Fibroblast of the aortic adventitia (primary cell): Measurements from ENCODE around the gene TRPM3. TPM values are rescaled to one million over a fixed set of nuclear protein-coding genes. Genes with fewer than 3 reads are reported as not detected.
A peak's percentile ranks its signal among the peaks of the same experiment; 100 is the strongest.

Source experiments
- DNase-seq: peaks from one replicate; pipeline ENCODE4 v3.0.0-alpha.2; 2010; ENCODE audit warnings: low read depth
- H3K4me3 ChIP-seq: 2 replicates; pipeline ENCODE4 v1.5.1; 2011; ENCODE audit warnings: low read depth, mild to moderate bottlenecking, control low read depth, low read length, moderate library complexity
- total RNA-seq: library from RNA; depleted of rRNA; stranded (reverse); fragments of >200 nt; gene quantifications from 2 replicates; pipeline ENCODE4 v1.2.3, GENCODE V29; 2012; ENCODE audit warnings: low replicate concordance
- TF ChIP-seq, protein P1 (sequence below): IDR thresholded peaks from 2 replicates; pipeline ENCODE4 v1.5.1; 2011; ENCODE audit warnings: mild to moderate bottlenecking, low read length, control low read depth, inconsistent platforms; ENCODE audit not compliant: insufficient read depth

TRPM3 gene
- total RNA-seq, 1 donor, result 8.8 TPM

DNA sequence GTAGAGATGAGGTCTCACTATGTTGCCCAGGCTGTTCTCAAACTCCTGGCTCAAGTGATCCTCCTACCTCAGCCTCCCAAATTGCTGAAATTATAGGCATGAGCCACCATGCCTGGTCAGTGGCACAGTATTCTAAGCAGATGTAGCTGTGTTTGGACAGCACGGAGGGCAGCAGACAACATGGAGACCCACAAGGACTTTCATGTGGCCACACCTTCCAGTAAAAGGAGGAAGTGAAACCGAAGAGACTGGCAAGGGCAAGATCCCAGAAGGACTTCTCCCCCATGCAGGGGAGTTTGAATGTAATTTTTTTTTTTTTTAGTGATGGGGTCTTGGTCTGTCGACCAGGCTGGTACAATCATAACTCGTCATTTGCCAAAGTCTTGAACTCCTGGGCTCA lies 172.2 kb downstream of the TRPM3 start:
- no peak for DNase-seq
- TF ChIP-seq, protein P1, sequence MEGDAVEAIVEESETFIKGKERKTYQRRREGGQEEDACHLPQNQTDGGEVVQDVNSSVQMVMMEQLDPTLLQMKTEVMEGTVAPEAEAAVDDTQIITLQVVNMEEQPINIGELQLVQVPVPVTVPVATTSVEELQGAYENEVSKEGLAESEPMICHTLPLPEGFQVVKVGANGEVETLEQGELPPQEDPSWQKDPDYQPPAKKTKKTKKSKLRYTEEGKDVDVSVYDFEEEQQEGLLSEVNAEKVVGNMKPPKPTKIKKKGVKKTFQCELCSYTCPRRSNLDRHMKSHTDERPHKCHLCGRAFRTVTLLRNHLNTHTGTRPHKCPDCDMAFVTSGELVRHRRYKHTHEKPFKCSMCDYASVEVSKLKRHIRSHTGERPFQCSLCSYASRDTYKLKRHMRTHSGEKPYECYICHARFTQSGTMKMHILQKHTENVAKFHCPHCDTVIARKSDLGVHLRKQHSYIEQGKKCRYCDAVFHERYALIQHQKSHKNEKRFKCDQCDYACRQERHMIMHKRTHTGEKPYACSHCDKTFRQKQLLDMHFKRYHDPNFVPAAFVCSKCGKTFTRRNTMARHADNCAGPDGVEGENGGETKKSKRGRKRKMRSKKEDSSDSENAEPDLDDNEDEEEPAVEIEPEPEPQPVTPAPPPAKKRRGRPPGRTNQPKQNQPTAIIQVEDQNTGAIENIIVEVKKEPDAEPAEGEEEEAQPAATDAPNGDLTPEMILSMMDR, result no peak
- no peak overlapping the region for H3K4me3 ChIP-seq

DNA sequence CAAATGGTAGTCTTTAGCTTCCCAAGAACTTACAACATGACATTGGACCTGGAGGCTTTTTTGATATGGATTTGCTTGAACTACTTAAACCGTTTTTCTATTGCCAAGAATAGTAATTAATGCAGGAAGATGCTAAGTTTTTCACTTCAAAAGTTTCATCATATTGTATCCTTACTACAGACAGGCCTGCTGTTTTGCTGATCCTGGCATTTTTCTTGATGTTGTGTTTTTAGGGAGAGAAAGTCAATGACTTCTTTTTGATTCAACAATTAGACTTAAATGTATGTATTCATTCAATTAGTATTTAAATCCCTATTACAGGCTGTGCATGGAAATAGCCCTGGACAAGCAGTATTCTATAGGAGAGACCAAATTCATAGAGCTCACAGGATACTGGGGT lies 172.7 kb downstream of the TRPM3 start:
- no peak for DNase-seq

DNA sequence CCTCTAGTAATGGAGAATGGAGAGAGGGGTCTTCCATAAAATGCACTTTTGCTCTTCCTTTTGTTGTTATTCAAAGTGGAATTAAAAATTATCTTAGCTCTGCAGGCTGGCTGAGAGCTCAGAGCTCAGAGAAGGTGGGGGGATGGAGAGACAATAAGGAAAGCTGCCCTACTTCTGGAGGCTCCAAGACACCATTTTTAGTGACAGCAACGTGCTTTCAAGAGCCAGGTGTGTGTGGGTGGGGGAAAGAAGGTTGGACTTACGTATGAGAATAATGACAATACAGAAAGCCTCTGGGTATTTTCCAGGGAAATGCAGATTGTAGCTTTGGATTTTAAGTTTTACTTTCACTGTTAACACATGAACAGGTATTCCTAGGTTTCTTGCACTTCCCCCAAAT lies 173.9 kb downstream of the TRPM3 start:
- DNase-seq, result no peak
- H3K4me3 ChIP-seq, result no peak overlapping the region
- TF ChIP-seq, protein P1, result no peak

More for the DNA sequence above, 172.7 kb downstream of the TRPM3 start:
- no peak overlapping the region for H3K4me3 ChIP-seq
- TF ChIP-seq, protein P1, result no peak

DNA sequence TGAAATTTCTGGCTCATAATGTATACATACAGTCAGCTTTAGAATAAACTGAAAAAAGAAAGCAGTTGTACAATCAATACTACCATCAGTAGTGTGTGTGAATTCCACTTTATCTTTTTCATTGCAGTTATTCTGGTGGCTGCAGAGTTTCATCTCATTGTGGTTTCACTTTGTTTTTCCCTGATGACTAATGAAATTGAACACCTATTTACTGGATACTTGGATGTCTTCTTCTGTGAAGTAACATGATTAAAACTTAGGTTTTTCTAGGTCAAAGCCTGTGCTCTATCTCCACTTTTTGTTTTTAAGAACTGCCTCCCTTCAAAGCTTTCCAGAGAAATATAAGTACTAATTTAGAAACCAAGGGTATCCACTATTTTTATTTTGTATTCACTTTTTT lies 174.3 kb downstream of the TRPM3 start:
- H3K4me3 ChIP-seq, result no peak overlapping the region
- DNase-seq, result peak; percentile 24
- TF ChIP-seq, protein P1, result no peak

DNA sequence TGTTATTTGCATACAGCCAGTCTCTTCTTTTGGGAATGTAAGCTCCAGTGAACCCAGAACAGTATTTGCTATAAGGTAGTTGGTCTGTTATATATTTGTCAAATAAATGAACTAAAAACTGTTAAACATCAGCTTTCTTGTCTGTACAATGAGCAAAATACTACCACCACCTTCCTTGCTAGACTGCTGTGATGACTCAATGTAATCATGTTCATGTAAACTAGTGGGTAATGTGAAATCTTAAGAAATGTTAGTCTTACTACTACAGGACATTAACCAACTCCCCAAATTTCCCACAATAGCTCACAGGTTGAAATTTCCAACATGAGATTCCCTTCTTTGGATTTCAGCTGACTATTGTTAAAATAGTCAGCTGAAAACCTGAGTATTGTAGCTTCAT lies 176.1 kb downstream of the TRPM3 start:
- DNase-seq, result no peak
- H3K4me3 ChIP-seq, result no peak overlapping the region
- TF ChIP-seq, protein P1, result no peak

DNA sequence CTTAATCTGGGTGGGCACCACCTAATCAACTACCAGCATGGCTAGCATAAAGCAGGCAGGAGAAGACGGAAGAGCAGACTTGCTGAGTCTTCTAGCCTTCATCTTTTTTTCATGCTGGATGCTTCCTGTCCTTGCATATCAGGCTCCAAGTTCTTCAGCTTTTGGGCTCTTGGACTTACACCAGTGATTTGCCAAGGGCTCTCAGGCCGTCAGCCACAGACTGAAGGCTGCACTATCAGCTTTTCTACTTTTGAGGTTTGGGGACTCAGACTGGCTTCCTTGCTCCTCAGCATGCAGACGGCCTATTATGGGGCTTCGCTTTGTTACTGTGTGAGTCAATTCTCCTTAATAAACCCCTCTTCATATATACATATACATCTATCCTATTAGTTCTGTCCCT lies 180.2 kb downstream of the TRPM3 start:
- TF ChIP-seq, protein P1, result no peak
- DNase-seq, result no peak

DNA sequence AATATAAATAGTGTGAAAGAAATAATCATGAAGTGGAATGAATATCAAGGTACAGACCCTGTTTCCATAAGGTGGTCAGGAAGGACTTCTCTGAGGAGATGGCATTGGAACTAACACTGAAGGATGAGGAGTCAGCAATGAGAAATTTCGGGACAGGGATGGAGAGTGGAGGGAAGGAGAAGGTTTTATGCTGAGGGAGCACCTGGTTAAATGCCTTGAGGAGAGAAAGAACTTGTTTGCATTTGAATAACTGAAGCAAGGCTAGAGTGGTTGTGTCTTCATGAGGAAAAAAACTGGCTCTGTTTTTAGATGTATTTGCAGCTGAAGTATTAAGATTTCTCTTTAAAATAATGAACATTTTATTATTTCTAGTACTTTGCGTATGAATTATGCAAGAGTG lies 180.8 kb downstream of the TRPM3 start:
- TF ChIP-seq, protein P1, result no peak
- DNase-seq, result no peak
- H3K4me3 ChIP-seq, result no peak overlapping the region

More for the DNA sequence above, 180.2 kb downstream of the TRPM3 start:
- H3K4me3 ChIP-seq, result no peak overlapping the region
